H9 (cell line): Measurements from ENCODE around the gene TUBB2A. TPM values are rescaled to one million over a fixed set of nuclear protein-coding genes. Genes with fewer than 3 reads are reported as not detected.

Experiments
- DNase-seq: peaks from one replicate; pipeline ENCODE4 v3.0.0-alpha.2; 2017
- H2AFZ ChIP-seq: one replicate; pipeline ENCODE4 v1.6.1; 2013; ENCODE audit warnings: mild to moderate bottlenecking, low read length, control low read depth, moderate library complexity
- H2AK5ac ChIP-seq: 2 replicates; pipeline ENCODE4 v1.6.1; 2013; ENCODE audit warnings: low read length, control low read depth, mixed read lengths; ENCODE audit not compliant: insufficient read length
- H2BK120ac ChIP-seq: one replicate; pipeline ENCODE4 v1.6.1; 2013; ENCODE audit warnings: low read depth, mild to moderate bottlenecking, low read length, control low read depth, inconsistent platforms; ENCODE audit not compliant: poor library complexity, severe bottlenecking
- H2BK12ac ChIP-seq: 2 replicates; pipeline ENCODE4 v1.6.1; 2013; ENCODE audit warnings: low read length, control low read depth, mixed read lengths, low read depth; ENCODE audit not compliant: insufficient read length
- H2BK15ac ChIP-seq: 2 replicates; pipeline ENCODE4 v1.6.1; 2013; ENCODE audit warnings: low read depth, low read length, control low read depth
- H2BK20ac ChIP-seq: one replicate; pipeline ENCODE4 v1.6.1; 2013; ENCODE audit warnings: low read depth, mild to moderate bottlenecking, low read length, control low read depth, inconsistent platforms; ENCODE audit not compliant: poor library complexity, severe bottlenecking
- H2BK5ac ChIP-seq: 2 replicates; pipeline ENCODE4 v1.6.1; 2013; ENCODE audit warnings: low read length, control low read depth, mixed read lengths; ENCODE audit not compliant: insufficient read length
- H3K14ac ChIP-seq: 2 replicates; pipeline ENCODE4 v1.6.1; 2013; ENCODE audit warnings: low read length, control low read depth; ENCODE audit not compliant: insufficient read depth
- H3K18ac ChIP-seq: 2 replicates; pipeline ENCODE4 v1.6.1; 2013; ENCODE audit warnings: low read depth, mild to moderate bottlenecking, mixed read lengths, low read length, control low read depth; ENCODE audit not compliant: insufficient read length
- H3K23ac ChIP-seq: 2 replicates; pipeline ENCODE4 v1.6.1; 2013; ENCODE audit warnings: low read length, control low read depth, mixed read lengths, low read depth; ENCODE audit not compliant: insufficient read length
- H3K23me2 ChIP-seq: 2 replicates; pipeline ENCODE4 v1.6.1; 2013; ENCODE audit warnings: low read depth, mild to moderate bottlenecking, mixed read lengths, low read length, control low read depth; ENCODE audit not compliant: insufficient read length, poor library complexity, severe bottlenecking
- H3K27ac ChIP-seq: 2 replicates; pipeline ENCODE4 v1.5.1; 2013; ENCODE audit warnings: low read length, control low read depth, mixed read lengths, low read depth; ENCODE audit not compliant: insufficient read length
- H3K27me3 ChIP-seq: 2 replicates; pipeline ENCODE4 v1.6.1; 2013; ENCODE audit warnings: low read length, control low read depth, inconsistent platforms; ENCODE audit not compliant: insufficient read depth
- H3K4ac ChIP-seq: 2 replicates; pipeline ENCODE4 v1.6.1; 2013; ENCODE audit warnings: low read depth, mild to moderate bottlenecking, control low read depth, inconsistent platforms, low read length, moderate library complexity
- H3K4me1 ChIP-seq: 2 replicates; pipeline ENCODE4 v1.6.1; 2013; ENCODE audit warnings: low read length, control low read depth, inconsistent platforms; ENCODE audit not compliant: insufficient read depth
- H3K4me2 ChIP-seq: 2 replicates; pipeline ENCODE4 v1.6.1; 2013; ENCODE audit warnings: low read length, control low read depth, mixed read lengths; ENCODE audit not compliant: insufficient read length, insufficient read depth
- H3K56ac ChIP-seq: 2 replicates; pipeline ENCODE4 v1.6.1; 2013; ENCODE audit warnings: low read depth, mild to moderate bottlenecking, mixed read lengths, low read length, control low read depth; ENCODE audit not compliant: insufficient read length
- H3K79me1 ChIP-seq: 2 replicates; pipeline ENCODE4 v1.6.1; 2013; ENCODE audit warnings: low read depth, mild to moderate bottlenecking, moderate library complexity, low read length, control low read depth, inconsistent platforms; ENCODE audit not compliant: insufficient read depth, poor library complexity, severe bottlenecking
- H3K79me2 ChIP-seq: 2 replicates; pipeline ENCODE4 v1.6.1; 2013; ENCODE audit warnings: low read length, control low read depth, inconsistent platforms; ENCODE audit not compliant: insufficient read depth
- H3K9ac ChIP-seq: 2 replicates; pipeline ENCODE4 v1.6.1; 2013; ENCODE audit warnings: low read length, control low read depth, mixed read lengths; ENCODE audit not compliant: insufficient read length; ENCODE audit errors: extremely low read depth
- H3K9me3 ChIP-seq: one replicate; pipeline ENCODE4 v1.6.1; 2013; ENCODE audit warnings: low read depth, low read length, inconsistent platforms; ENCODE audit not compliant: control insufficient read depth
- H3T11ph ChIP-seq: one replicate; pipeline ENCODE4 v1.6.1; 2013; ENCODE audit warnings: mild to moderate bottlenecking, low read length, control low read depth, inconsistent platforms
- H4K20me1 ChIP-seq: one replicate; pipeline ENCODE4 v1.6.1; 2013; ENCODE audit not compliant: control insufficient read depth, insufficient read length, insufficient read depth
- H4K5ac ChIP-seq: 2 replicates; pipeline ENCODE4 v1.6.1; 2013; ENCODE audit warnings: low read depth, mild to moderate bottlenecking, mixed read lengths, low read length, control low read depth; ENCODE audit not compliant: insufficient read length
- H4K8ac ChIP-seq: replicated peaks from 2 replicates; pipeline ENCODE4 v1.6.1; 2013; ENCODE audit warnings: low read length, control low read depth, mixed read lengths, low read depth; ENCODE audit not compliant: insufficient read length
- H4K91ac ChIP-seq: 2 replicates; pipeline ENCODE4 v1.6.1; 2013; ENCODE audit warnings: low read depth, mild to moderate bottlenecking, moderate library complexity, mixed read lengths, low read length, control low read depth; ENCODE audit not compliant: insufficient read length
- H3K27ac Mint-ChIP-seq, 3 experiments: 2 replicates in 2 of 3; 3 replicates in 1 of 3; pipeline ENCODE4 v1.8.0; 2020 to 2021; ENCODE audit warnings: mixed read lengths in 3 of 3, mild to moderate bottlenecking in 1 of 3, moderate library complexity in 1 of 3
- H3K27me3 Mint-ChIP-seq: 2 replicates; pipeline ENCODE4 v1.8.0; 2021; ENCODE audit warnings: low read depth, mild to moderate bottlenecking, moderate library complexity, mixed read lengths
- H3K36me3 Mint-ChIP-seq, 3 experiments: 2 replicates in 2 of 3; 3 replicates in 1 of 3; pipeline ENCODE4 v1.8.0; 2020 to 2021; ENCODE audit warnings: low read depth in 3 of 3, mixed read lengths in 3 of 3; ENCODE audit not compliant: insufficient read depth in 1 of 3
- H3K4me1 Mint-ChIP-seq, 2 experiments: 2 replicates each; pipeline ENCODE4 v1.8.0; 2020; ENCODE audit warnings: mixed read lengths in 2 of 2
- H3K4me3 Mint-ChIP-seq, 2 experiments: 2 replicates in 1 of 2; 3 replicates in 1 of 2; pipeline ENCODE4 v1.8.0; 2020 to 2021; ENCODE audit warnings: mild to moderate bottlenecking in 2 of 2, mixed read lengths in 2 of 2, moderate library complexity in 1 of 2
- H3K9me3 Mint-ChIP-seq, 2 experiments: 2 replicates in 1 of 2; 3 replicates in 1 of 2; pipeline ENCODE4 v1.8.0; 2020; ENCODE audit warnings: mild to moderate bottlenecking in 2 of 2, mixed read lengths in 2 of 2, moderate library complexity in 1 of 2
- WGBS: extraction: QIAGEN DNeasy Blood & Tissue Kit; methylation state at CpG from one replicate; pipeline ENCODE4 v1.1.7; 2013; ENCODE audit warnings: missing lambda C conversion rate, low lambda C conversion rate, mixed read lengths; ENCODE audit not compliant: insufficient read length; ENCODE audit errors: extremely low coverage; 5-methylcytosine and 5-hydroxymethylcytosine counted together
- total RNA-seq: library from RNA; stranded (reverse); gene quantifications from 2 replicates; pipeline ENCODE4 v1.2.1, GENCODE V29; 2021
- TF ChIP-seq, protein P1 (sequence below): fragments of 200-600 bp; sonication (generic); conservative IDR thresholded peaks from 3 replicates; pipeline ENCODE4 v1.8.0; 2021; ENCODE audit warnings: antibody characterized with exemption, mild to moderate bottlenecking

TUBB2A gene
- total RNA-seq, 1 experiment from 2014 or later, result 258 TPM

GRCh38 chr6:3195695-3196497, 38.6 kb upstream of the TUBB2A start:
- H3K27me3 ChIP-seq, result no peaks in the 10 kb centered on the region
- no peak overlapping the region for H2BK20ac ChIP-seq
- peaks cover 4 to 6% of the 10 kb centered on the region in 2 experiments for H3K9me3 Mint-ChIP-seq
- H3K56ac ChIP-seq, result no peak overlapping the region
- peaks cover 2 to 3% (median 2%) of the 10 kb centered on the region in 3 experiments; a peak in 3 of 7 replicates for H3K36me3 Mint-ChIP-seq
- H3K4me2 ChIP-seq, result peak overlapping the region; percentile 11
- H3K79me1 ChIP-seq, result no peaks in the 10 kb centered on the region
- no peak overlapping the region for H2AK5ac ChIP-seq
- peak overlapping the region; percentile 2; the same call in 1 of the 2 replicates for H3K14ac ChIP-seq
- H2BK15ac ChIP-seq, result no peak overlapping the region
- peak overlapping the region; percentile 1 for H3K18ac ChIP-seq
- no peak overlapping the region for H4K91ac ChIP-seq
- peaks cover 18 to 19% of the 10 kb centered on the region in 2 experiments for H3K4me1 Mint-ChIP-seq
- no CpG with 5 or more reads among the region's 16 CpGs for WGBS
- H2BK120ac ChIP-seq, result no peak overlapping the region
- H4K20me1 ChIP-seq, result no peaks in the 10 kb centered on the region
- H3T11ph ChIP-seq, result no peak overlapping the region
- peaks cover 12% of the 10 kb centered on the region for H3K4me1 ChIP-seq
- no peaks in the 10 kb centered on the region for H3K23me2 ChIP-seq
- peak; percentile 76 for DNase-seq
- H3K9me3 ChIP-seq, result no peaks in the 10 kb centered on the region
- no peaks in the 10 kb centered on the region for H3K27me3 Mint-ChIP-seq
- H3K79me2 ChIP-seq, result no peaks in the 10 kb centered on the region
- H3K27ac Mint-ChIP-seq, result no peak overlapping the region
- H3K23ac ChIP-seq, result no peak overlapping the region
- no peak overlapping the region for H3K9ac ChIP-seq
- no peak overlapping the region for H3K27ac ChIP-seq
- H2AFZ ChIP-seq, result no peak overlapping the region
- no peak overlapping the region for H4K5ac ChIP-seq
- H4K8ac ChIP-seq, result no peak overlapping the region
- TF ChIP-seq, protein P1, sequence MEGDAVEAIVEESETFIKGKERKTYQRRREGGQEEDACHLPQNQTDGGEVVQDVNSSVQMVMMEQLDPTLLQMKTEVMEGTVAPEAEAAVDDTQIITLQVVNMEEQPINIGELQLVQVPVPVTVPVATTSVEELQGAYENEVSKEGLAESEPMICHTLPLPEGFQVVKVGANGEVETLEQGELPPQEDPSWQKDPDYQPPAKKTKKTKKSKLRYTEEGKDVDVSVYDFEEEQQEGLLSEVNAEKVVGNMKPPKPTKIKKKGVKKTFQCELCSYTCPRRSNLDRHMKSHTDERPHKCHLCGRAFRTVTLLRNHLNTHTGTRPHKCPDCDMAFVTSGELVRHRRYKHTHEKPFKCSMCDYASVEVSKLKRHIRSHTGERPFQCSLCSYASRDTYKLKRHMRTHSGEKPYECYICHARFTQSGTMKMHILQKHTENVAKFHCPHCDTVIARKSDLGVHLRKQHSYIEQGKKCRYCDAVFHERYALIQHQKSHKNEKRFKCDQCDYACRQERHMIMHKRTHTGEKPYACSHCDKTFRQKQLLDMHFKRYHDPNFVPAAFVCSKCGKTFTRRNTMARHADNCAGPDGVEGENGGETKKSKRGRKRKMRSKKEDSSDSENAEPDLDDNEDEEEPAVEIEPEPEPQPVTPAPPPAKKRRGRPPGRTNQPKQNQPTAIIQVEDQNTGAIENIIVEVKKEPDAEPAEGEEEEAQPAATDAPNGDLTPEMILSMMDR, result peak; percentile 59
- H3K4me3 Mint-ChIP-seq, result no peak overlapping the region
- H2BK5ac ChIP-seq, result no peak overlapping the region
- H3K4ac ChIP-seq, result no peak overlapping the region
- no peak overlapping the region for H2BK12ac ChIP-seq
